Neural cell (in vitro differentiated cells): ENCODE measurements around the gene COG7. TPM values are rescaled to one million over a fixed set of nuclear protein-coding genes. Genes with fewer than 3 reads are reported as not detected.

ENCODE experiments used
- H2AFZ ChIP-seq: fragments of 200-600, 300-800 bp; sonication (generic), shearing (Covaris generic); 2 replicates; pipeline ENCODE4 v1.6.0; 2014; ENCODE audit warnings: low read depth, mild to moderate bottlenecking, antibody characterized with exemption, low read length, moderate library complexity
- H3F3A ChIP-seq: fragments of 200-600 bp; shearing (Covaris generic); 2 replicates; pipeline ENCODE4 v1.6.1; 2016; ENCODE audit warnings: mild to moderate bottlenecking, moderate library complexity, mixed read lengths, antibody characterized with exemption, low read length; ENCODE audit not compliant: insufficient read depth, poor library complexity, severe bottlenecking
- H3K27ac ChIP-seq: fragments of 200-600, 300-800 bp; sonication (generic), shearing (Covaris generic); 2 replicates; pipeline ENCODE4 v1.5.1; 2014; ENCODE audit warnings: mild to moderate bottlenecking, low read length, moderate library complexity
- H3K27me3 ChIP-seq: fragments of 300-800, 200-600 bp; sonication (generic), shearing (Covaris generic); 2 replicates; pipeline ENCODE4 v1.6.0; 2014; ENCODE audit warnings: mild to moderate bottlenecking, low read depth, low read length, moderate library complexity; ENCODE audit not compliant: insufficient read depth
- H3K36me3 ChIP-seq: fragments of 300-800, 200-600 bp; sonication (generic), shearing (Covaris generic); 2 replicates; pipeline ENCODE4 v1.5.1; 2014; ENCODE audit warnings: mild to moderate bottlenecking, antibody characterized with exemption, low read length, moderate library complexity; ENCODE audit not compliant: insufficient read depth
- H3K4me2 ChIP-seq: fragments of 300-800, 200-600 bp; sonication (generic), shearing (Covaris generic); 2 replicates; pipeline ENCODE4 v1.6.0; 2014; ENCODE audit warnings: mild to moderate bottlenecking, low read length
- H3K4me3 ChIP-seq: fragments of 300-800, 200-600 bp; sonication (generic), shearing (Covaris generic); 2 replicates; pipeline ENCODE4 v1.5.1; 2014; ENCODE audit warnings: mild to moderate bottlenecking, low read length, moderate library complexity
- H3K79me2 ChIP-seq: fragments of 200-600 bp; shearing (Covaris generic); replicated peaks from 2 replicates; pipeline ENCODE4 v1.6.0; 2014; ENCODE audit warnings: mild to moderate bottlenecking, low read length, moderate library complexity; ENCODE audit not compliant: insufficient read depth
- H3K9ac ChIP-seq: fragments of 300-800, 200-600 bp; sonication (generic), shearing (Covaris generic); 2 replicates; pipeline ENCODE4 v1.6.1; 2016; ENCODE audit warnings: mild to moderate bottlenecking, low read length, mixed read lengths
- H3K9me2 ChIP-seq: fragments of 200-600 bp; shearing (Covaris generic); 2 replicates; pipeline ENCODE4 v1.6.1; 2016; ENCODE audit warnings: mild to moderate bottlenecking, low read length, mixed read lengths; ENCODE audit not compliant: insufficient read depth
- H3K9me3 ChIP-seq: fragments of 200-600, 300-800 bp; sonication (generic), shearing (Covaris generic); 2 replicates; pipeline ENCODE4 v1.6.1; 2016; ENCODE audit warnings: mild to moderate bottlenecking, mixed run types, low read length, moderate library complexity, mixed read lengths
- H4K20me1 ChIP-seq: fragments of 200-600 bp; shearing (Covaris generic); 2 replicates; pipeline ENCODE4 v1.6.1; 2016; ENCODE audit warnings: mild to moderate bottlenecking, mixed run types; ENCODE audit not compliant: insufficient read depth
- CTCF ChIP-seq: fragments of 450-650 bp; IDR thresholded peaks from 2 replicates; pipeline ENCODE4 v1.5.1; 2014; ENCODE audit warnings: antibody characterized with exemption, mild to moderate bottlenecking, moderate library complexity; ENCODE audit not compliant: poor library complexity, severe bottlenecking
- EP300 ChIP-seq: fragments of 450-650 bp; conservative IDR thresholded peaks from 2 replicates; pipeline ENCODE4 v1.6.1; 2014; ENCODE audit warnings: antibody characterized with exemption, mild to moderate bottlenecking, moderate library complexity; ENCODE audit not compliant: poor library complexity, severe bottlenecking
- EZH2 ChIP-seq: fragments of 200-600, 300-800 bp; shearing (Covaris generic), sonication (generic); IDR thresholded peaks from 2 replicates; pipeline ENCODE4 v1.6.1; 2014; ENCODE audit warnings: antibody characterized with exemption, low read length, borderline replicate concordance, mild to moderate bottlenecking; ENCODE audit not compliant: insufficient read depth, poor library complexity, severe bottlenecking
- MXI1 ChIP-seq: fragments of 450-650 bp; conservative IDR thresholded peaks from 2 replicates; pipeline ENCODE4 v1.6.1; 2014; ENCODE audit warnings: antibody characterized with exemption, mild to moderate bottlenecking; ENCODE audit not compliant: poor library complexity, severe bottlenecking
- POLR2AphosphoS5 ChIP-seq: IDR thresholded peaks from 2 replicates; pipeline ENCODE4 v1.6.1; 2012
- RAD21 ChIP-seq: fragments of 450-650 bp; conservative IDR thresholded peaks from 2 replicates; pipeline ENCODE4 v1.6.1; 2014; ENCODE audit warnings: antibody characterized with exemption, mild to moderate bottlenecking, moderate library complexity
- REST ChIP-seq: IDR thresholded peaks from 2 replicates; pipeline ENCODE4 v1.6.1; 2012; ENCODE audit warnings: borderline replicate concordance
- SMC3 ChIP-seq: fragments of 450-650 bp; conservative IDR thresholded peaks from 2 replicates; pipeline ENCODE4 v1.6.1; 2014; ENCODE audit warnings: antibody characterized with exemption, mild to moderate bottlenecking, moderate library complexity; ENCODE audit not compliant: poor library complexity
- TAF1 ChIP-seq: IDR thresholded peaks from 2 replicates; pipeline ENCODE4 v1.6.1; 2012; ENCODE audit warnings: low read depth
- polyA plus RNA-seq: library from polyadenylated mRNA; depleted of rRNA; stranded (reverse); fragments of >200 nt; gene quantifications from 2 replicates; pipeline ENCODE4 v1.2.3, GENCODE V29; 2014

The COG7 gene
- polyA plus RNA-seq, 1 donor from 2014 or later = 16.2 TPM

- Histone ChIP-seq H3K36me3 (no peaks in the 10 kb centered on the region), H3K27me3 (no peaks in the 10 kb centered on the region), H3K9me3 (no peaks in the 10 kb centered on the region), H2AFZ (no peak overlapping the region), H3K4me2 (no peak overlapping the region), H3K4me3 (no peak overlapping the region), H4K20me1 (no peaks in the 10 kb centered on the region), H3F3A (no peaks in the 10 kb centered on the region), H3K79me2 (no peaks in the 10 kb centered on the region), H3K27ac (no peak overlapping the region), H3K9ac (no peak overlapping the region), H3K9me2 (no peaks in the 10 kb centered on the region)
- TF ChIP-seq POLR2AphosphoS5 (no peak), RAD21 (no peak), CTCF (no peak), REST (no peak), MXI1 (no peak), EP300 (no peak), EZH2 (no peak), TAF1 (no peak), SMC3 (no peak)
Observed at GRCh38 chr16:23479138-23479537, 26.1 kb upstream of the COG7 start.

GRCh38 chr16:23478566-23478965 lies 25.6 kb upstream of the COG7 start:
- Histone ChIP-seq H3K27ac (no peak overlapping the region), H3K4me2 (no peak overlapping the region), H3K9ac (no peak overlapping the region), H3K27me3 (no peaks in the 10 kb centered on the region), H3K9me3 (no peaks in the 10 kb centered on the region), H2AFZ (no peak overlapping the region), H3K4me3 (no peak overlapping the region), H4K20me1 (no peaks in the 10 kb centered on the region), H3K9me2 (no peaks in the 10 kb centered on the region), H3F3A (no peaks in the 10 kb centered on the region), H3K79me2 (no peaks in the 10 kb centered on the region), H3K36me3 (no peaks in the 10 kb centered on the region)
- TF ChIP-seq EZH2 = no peak
- no peak for TF ChIP-seq REST
- TF ChIP-seq EP300 = no peak
- no peak for TF ChIP-seq MXI1
- TF ChIP-seq POLR2AphosphoS5 = no peak
- TF ChIP-seq SMC3 = no peak
- no peak for TF ChIP-seq TAF1
- TF ChIP-seq RAD21 = no peak
- no peak for TF ChIP-seq CTCF
